Measurements from ENCODE around the gene GCSAM. TPM values are rescaled to one million over a fixed set of nuclear protein-coding genes. Genes with fewer than 3 reads are reported as not detected.

GCSAM gene, protein sequence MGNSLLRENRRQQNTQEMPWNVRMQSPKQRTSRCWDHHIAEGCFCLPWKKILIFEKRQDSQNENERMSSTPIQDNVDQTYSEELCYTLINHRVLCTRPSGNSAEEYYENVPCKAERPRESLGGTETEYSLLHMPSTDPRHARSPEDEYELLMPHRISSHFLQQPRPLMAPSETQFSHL
- polyA plus RNA-seq (2013, experiment 1 of 4), result not detected
- not detected for polyA plus RNA-seq (2013, experiment 2 of 4)
- polyA plus RNA-seq (2013, experiment 3 of 4), result not detected
- not detected for polyA plus RNA-seq (2013, experiment 4 of 4)

DNA sequence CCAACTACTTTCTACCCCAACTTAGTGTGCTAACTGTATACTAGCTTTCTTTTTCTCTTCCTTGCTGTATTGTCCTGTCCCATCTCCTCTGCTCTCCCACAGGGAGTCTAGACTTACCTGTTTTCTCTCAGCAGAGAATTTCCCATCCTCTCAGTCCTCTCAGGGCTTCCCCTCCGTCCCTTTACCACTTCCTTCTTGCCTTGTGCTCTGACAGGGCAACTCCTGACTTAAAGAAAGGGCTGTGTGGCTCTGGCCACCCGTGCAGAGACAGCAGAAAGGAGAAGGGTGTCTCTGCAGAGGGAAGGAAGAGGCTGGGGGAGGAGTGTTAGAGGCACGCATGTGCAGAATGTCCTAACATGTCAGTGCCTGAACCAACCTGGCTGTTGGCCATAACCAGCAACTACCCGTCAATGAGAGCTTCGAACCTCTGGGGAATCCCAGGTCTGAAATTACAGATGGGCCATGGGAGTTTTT lies at the start of gene GCSAM:
GCSAM (minus strand) TSS at position 274 of the 474 bp plus-strand sequence; CDS start at position 146, 128 bp downstream.
- H3K36me3 ChIP-seq (ENCODE audit: control insufficient read depth, insufficient read depth, low read length), result no peaks in the 10 kb centered on the region
- H3K27me3 ChIP-seq (ENCODE audit: control insufficient read depth, insufficient read depth, low read length, poor library complexity, severe bottlenecking), result no peaks in the 10 kb centered on the region
- H3K27ac ChIP-seq (ENCODE audit: insufficient read depth, low read depth, low read length, poor library complexity, severe bottlenecking), result no peak within 1 kb of the TSS
- H3K4me1 ChIP-seq (ENCODE audit: control insufficient read depth, insufficient read depth, low read length), result peaks cover 28% of the 10 kb centered on the region
- WGBS, 2 experiments, result 88 to 90% methylated on average over 5 of the region's 5 CpGs
- H3K4me3 ChIP-seq (ENCODE audit: insufficient read depth, low read depth, low read length), result no peak within 1 kb of the TSS
- H3K9me3 ChIP-seq (ENCODE audit: control insufficient read depth, low read length), result no peaks in the 10 kb centered on the region

DNA sequence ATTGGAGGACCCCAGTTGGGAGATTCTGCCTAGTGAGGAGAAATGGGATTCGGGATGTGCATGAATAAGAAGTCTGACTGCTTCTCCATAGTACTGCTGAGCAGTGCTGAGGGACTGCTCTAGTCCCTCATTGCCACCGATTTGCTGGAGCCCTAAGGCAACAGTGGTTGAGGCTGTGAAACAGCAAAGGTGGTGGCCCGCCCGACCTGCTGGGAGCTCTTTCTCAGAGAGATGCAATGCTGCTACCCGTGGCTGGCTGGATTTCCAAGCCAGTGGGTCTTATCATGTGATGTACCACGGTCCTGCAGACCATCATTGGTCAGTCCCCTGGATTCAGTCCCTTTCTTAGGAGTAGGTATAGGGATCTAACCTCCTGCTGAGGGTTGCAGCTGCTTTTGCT lies 42.6 kb upstream of the GCSAM start:
- Histone ChIP-seq H3K27ac (ENCODE audit: insufficient read depth, low read depth, low read length, poor library complexity, severe bottlenecking) (no peak overlapping the region), H3K36me3 (ENCODE audit: control insufficient read depth, insufficient read depth, low read length) (no peaks in the 10 kb centered on the region), H3K27me3 (ENCODE audit: control insufficient read depth, insufficient read depth, low read length, poor library complexity, severe bottlenecking) (no peaks in the 10 kb centered on the region), H3K4me3 (ENCODE audit: insufficient read depth, low read depth, low read length) (no peak overlapping the region), H3K4me1 (ENCODE audit: control insufficient read depth, insufficient read depth, low read length) (no peaks in the 10 kb centered on the region), H3K9me3 (ENCODE audit: control insufficient read depth, low read length) (no peaks in the 10 kb centered on the region)
- 92 to 93% methylated on average over 6 of the region's 6 CpGs for WGBS, 2 experiments

DNA sequence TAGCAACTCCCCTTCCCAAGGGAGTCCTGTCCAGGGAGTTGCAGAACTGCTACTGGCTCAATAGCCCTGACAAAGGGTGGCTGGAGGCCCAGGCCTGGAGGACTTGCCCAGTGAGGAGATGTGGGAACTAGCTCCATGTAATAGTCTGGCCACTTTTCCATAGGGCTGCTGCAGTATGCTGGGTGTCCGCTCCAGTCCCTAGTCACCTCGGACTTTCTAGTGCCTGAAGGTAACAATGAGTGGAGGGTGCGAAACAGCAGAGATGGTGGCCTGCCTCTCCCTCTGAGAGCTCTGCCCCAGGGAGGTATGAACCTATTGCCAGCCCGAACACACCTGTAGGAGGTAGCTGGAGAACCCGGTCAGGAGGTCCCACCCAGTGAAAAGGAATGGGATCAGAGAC lies 42.0 kb upstream of the GCSAM start:
- Histone ChIP-seq H3K4me3 (ENCODE audit: insufficient read depth, low read depth, low read length) (no peak overlapping the region), H3K27ac (ENCODE audit: insufficient read depth, low read depth, low read length, poor library complexity, severe bottlenecking) (no peak overlapping the region), H3K4me1 (ENCODE audit: control insufficient read depth, insufficient read depth, low read length) (no peaks in the 10 kb centered on the region), H3K27me3 (ENCODE audit: control insufficient read depth, insufficient read depth, low read length, poor library complexity, severe bottlenecking) (no peaks in the 10 kb centered on the region), H3K36me3 (ENCODE audit: control insufficient read depth, insufficient read depth, low read length) (no peaks in the 10 kb centered on the region), H3K9me3 (ENCODE audit: control insufficient read depth, low read length) (no peaks in the 10 kb centered on the region)
- 93 to 95% methylated on average over 5 of the region's 5 CpGs for WGBS, 2 experiments

DNA sequence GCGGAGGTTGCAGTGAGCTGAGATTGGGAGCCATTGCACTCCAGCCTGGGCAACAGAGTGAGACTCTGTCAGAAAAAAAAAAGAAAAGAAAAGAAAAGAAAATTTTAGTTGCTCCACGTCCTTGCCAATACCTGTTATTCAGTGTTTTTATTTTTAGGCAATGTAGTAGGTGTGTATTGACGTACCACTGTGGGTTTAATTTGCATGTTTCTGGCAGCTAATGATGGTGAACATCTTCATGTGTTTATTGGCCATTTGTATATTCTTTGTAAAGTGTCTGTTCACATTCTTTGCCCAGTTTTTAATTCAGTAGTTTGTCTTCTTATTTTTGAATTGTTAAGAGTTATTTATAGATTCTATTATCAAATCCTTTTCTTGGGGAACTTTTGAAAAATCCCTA lies 38.1 kb upstream of the GCSAM start:
- 96% methylated on average over 3 of the region's 3 CpGs for WGBS, 2 experiments
- no peak overlapping the region for H3K4me3 ChIP-seq (ENCODE audit: insufficient read depth, low read depth, low read length)
- no peaks in the 10 kb centered on the region for H3K9me3 ChIP-seq (ENCODE audit: control insufficient read depth, low read length)
- H3K4me1 ChIP-seq (ENCODE audit: control insufficient read depth, insufficient read depth, low read length), result no peaks in the 10 kb centered on the region
- no peak overlapping the region for H3K27ac ChIP-seq (ENCODE audit: insufficient read depth, low read depth, low read length, poor library complexity, severe bottlenecking)
- no peaks in the 10 kb centered on the region for H3K27me3 ChIP-seq (ENCODE audit: control insufficient read depth, insufficient read depth, low read length, poor library complexity, severe bottlenecking)
- H3K36me3 ChIP-seq (ENCODE audit: control insufficient read depth, insufficient read depth, low read length), result no peaks in the 10 kb centered on the region

DNA sequence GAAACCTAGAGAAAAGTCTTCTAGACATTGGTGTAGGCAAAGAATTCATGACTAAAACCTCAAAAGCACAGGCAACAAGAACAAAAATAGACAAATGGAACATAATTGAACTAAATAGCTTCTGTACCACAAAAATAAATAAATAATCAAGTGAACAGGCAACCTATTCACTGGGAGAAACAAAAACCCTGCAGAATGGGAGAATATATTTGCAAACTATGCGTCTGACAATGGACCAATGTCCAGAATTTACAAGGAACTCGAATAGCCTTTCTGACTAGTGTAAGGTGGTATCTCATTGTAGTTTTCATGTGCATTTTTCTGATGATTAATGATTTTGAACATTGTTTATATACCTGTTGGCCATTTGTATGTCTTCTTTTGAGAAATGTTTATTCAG lies 37.0 kb upstream of the GCSAM start:
- Histone ChIP-seq H3K27ac (ENCODE audit: insufficient read depth, low read depth, low read length, poor library complexity, severe bottlenecking) (no peak overlapping the region), H3K27me3 (ENCODE audit: control insufficient read depth, insufficient read depth, low read length, poor library complexity, severe bottlenecking) (no peaks in the 10 kb centered on the region), H3K4me1 (ENCODE audit: control insufficient read depth, insufficient read depth, low read length) (no peaks in the 10 kb centered on the region), H3K9me3 (ENCODE audit: control insufficient read depth, low read length) (no peaks in the 10 kb centered on the region), H3K36me3 (ENCODE audit: control insufficient read depth, insufficient read depth, low read length) (no peaks in the 10 kb centered on the region), H3K4me3 (ENCODE audit: insufficient read depth, low read depth, low read length) (no peak overlapping the region)
- WGBS, 2 experiments, result 93 to 94% methylated on average over 2 of the region's 2 CpGs

DNA sequence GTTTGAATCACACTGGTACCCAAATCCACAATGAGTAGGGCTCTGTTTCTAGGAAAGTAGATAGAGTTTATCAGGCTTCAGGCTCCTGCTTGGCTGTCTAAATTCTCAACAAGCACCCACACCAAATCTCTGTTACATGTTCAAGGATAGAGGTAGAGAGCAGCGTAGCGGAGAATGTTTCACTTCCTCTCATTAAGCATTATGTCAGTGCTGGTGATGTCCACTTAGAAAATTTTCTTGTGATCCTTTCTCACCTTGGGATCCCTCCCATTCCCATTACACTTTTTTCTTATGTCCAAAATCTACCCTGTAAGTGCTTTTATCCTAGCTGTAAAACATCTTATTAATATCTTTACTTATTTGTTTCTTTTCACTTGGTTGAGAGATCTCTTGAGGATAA lies 34.7 kb upstream of the GCSAM start:
- no peak overlapping the region for H3K4me3 ChIP-seq (ENCODE audit: insufficient read depth, low read depth, low read length)
- no peaks in the 10 kb centered on the region for H3K9me3 ChIP-seq (ENCODE audit: control insufficient read depth, low read length)
- no peaks in the 10 kb centered on the region for H3K36me3 ChIP-seq (ENCODE audit: control insufficient read depth, insufficient read depth, low read length)
- no peak overlapping the region for H3K27ac ChIP-seq (ENCODE audit: insufficient read depth, low read depth, low read length, poor library complexity, severe bottlenecking)
- no peaks in the 10 kb centered on the region for H3K4me1 ChIP-seq (ENCODE audit: control insufficient read depth, insufficient read depth, low read length)
- 88 to 98% methylated on average over 2 of the region's 2 CpGs for WGBS, 2 experiments
- H3K27me3 ChIP-seq (ENCODE audit: control insufficient read depth, insufficient read depth, low read length, poor library complexity, severe bottlenecking), result no peaks in the 10 kb centered on the region

DNA sequence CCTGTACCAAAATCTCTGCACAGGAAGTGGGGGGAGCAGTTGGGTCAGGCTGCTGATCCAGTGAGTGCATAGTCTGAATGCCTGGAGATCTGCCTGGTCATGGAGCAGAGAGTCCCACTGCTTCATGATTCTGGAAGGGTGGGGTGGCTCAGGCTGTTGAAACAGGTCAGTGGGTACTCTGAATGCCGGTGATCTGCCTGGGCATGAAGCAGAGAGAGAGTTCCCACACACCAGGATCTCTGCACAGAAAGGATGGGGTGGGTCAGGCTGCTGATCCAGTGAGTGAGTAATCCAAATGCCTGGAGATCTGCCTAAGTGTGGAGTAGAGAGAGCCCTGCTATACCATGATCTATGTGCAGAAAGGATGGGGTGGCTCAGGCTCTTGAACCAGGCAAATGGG lies 16.1 kb upstream of the GCSAM start:
- Histone ChIP-seq H3K36me3 (ENCODE audit: control insufficient read depth, insufficient read depth, low read length) (no peaks in the 10 kb centered on the region), H3K9me3 (ENCODE audit: control insufficient read depth, low read length) (no peaks in the 10 kb centered on the region), H3K27ac (ENCODE audit: insufficient read depth, low read depth, low read length, poor library complexity, severe bottlenecking) (no peak overlapping the region), H3K27me3 (ENCODE audit: control insufficient read depth, insufficient read depth, low read length, poor library complexity, severe bottlenecking) (no peaks in the 10 kb centered on the region), H3K4me1 (ENCODE audit: control insufficient read depth, insufficient read depth, low read length) (no peaks in the 10 kb centered on the region), H3K4me3 (ENCODE audit: insufficient read depth, low read depth, low read length) (no peak overlapping the region)
- WGBS, 2 experiments, result 98 to 100% methylated on average over 1 of the region's 1 CpG

DNA sequence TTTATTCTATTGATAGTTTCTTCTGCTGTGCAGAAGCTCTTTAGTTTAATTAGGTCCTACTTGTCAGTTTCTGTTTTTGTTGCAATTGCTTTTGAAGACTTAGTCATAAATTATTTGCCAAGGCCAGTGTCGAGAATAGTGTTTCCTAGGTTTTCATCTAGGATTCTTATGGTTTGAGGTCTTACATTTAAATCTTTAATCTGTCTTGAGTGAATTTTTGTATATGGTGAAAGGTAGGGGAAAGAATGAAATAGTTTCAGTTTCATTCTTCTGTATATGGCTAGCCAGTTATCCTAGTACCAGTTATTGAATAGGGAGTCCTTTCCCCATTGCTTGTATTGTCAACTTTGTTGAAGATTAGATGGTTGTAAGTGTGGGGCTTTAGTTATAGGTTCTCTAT lies 10.6 kb upstream of the GCSAM start:
- Histone ChIP-seq H3K9me3 (ENCODE audit: control insufficient read depth, low read length) (no peaks in the 10 kb centered on the region), H3K27me3 (ENCODE audit: control insufficient read depth, insufficient read depth, low read length, poor library complexity, severe bottlenecking) (no peaks in the 10 kb centered on the region), H3K4me1 (ENCODE audit: control insufficient read depth, insufficient read depth, low read length) (peaks cover 4% of the 10 kb centered on the region), H3K27ac (ENCODE audit: insufficient read depth, low read depth, low read length, poor library complexity, severe bottlenecking) (no peak overlapping the region), H3K36me3 (ENCODE audit: control insufficient read depth, insufficient read depth, low read length) (no peaks in the 10 kb centered on the region), H3K4me3 (ENCODE audit: insufficient read depth, low read depth, low read length) (no peak overlapping the region)
- WGBS, 2 experiments, result 93 to 100% methylated on average over 1 of the region's 1 CpG

DNA sequence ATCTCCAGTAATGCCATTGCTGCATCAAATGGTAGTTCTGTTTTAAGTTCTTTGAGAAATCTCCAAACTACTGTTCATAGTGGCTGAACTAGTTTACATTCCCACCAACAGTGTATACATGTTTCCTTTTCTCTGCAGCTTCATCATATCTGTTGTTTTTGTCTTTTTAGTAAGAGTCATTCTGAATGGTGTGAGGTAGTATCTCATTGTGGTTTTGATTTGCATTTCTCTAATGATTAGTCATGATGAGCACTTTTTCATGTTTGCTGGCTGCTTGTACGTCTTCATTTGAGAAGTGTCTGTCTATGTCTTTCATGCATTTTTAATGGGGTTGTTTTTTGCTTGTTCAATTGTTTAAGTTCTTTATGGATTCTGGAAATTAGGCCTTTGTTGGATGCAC lies 10.2 kb upstream of the GCSAM start:
- WGBS, 2 experiments, result 87 to 89% methylated on average over 1 of the region's 1 CpG
- Histone ChIP-seq H3K27ac (ENCODE audit: insufficient read depth, low read depth, low read length, poor library complexity, severe bottlenecking) (no peak overlapping the region), H3K36me3 (ENCODE audit: control insufficient read depth, insufficient read depth, low read length) (no peaks in the 10 kb centered on the region)

DNA sequence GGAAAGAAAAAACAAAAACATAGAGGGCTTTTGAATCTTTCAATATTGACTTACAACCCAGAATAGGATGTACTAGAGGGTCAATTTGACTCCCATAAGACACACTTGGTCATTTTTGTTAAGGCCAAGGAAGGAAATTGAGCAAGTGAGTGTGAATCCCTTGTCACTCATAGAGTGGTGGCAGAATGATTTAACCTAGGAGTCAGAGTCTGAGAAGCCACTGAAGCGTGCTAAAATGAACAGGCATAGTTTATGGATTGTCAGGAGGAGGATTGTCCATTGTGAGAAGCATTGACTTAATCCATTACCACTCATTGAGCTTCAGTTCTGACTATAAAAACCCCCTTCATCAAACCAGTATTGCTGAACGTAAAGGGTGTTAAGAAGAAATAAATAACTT lies 8.2 kb upstream of the GCSAM start:
- Histone ChIP-seq H3K27ac (ENCODE audit: insufficient read depth, low read depth, low read length, poor library complexity, severe bottlenecking) (no peak overlapping the region), H3K4me1 (ENCODE audit: control insufficient read depth, insufficient read depth, low read length) (peaks cover 25% of the 10 kb centered on the region), H3K4me3 (ENCODE audit: insufficient read depth, low read depth, low read length) (no peak overlapping the region), H3K27me3 (ENCODE audit: control insufficient read depth, insufficient read depth, low read length, poor library complexity, severe bottlenecking) (no peaks in the 10 kb centered on the region), H3K36me3 (ENCODE audit: control insufficient read depth, insufficient read depth, low read length) (no peaks in the 10 kb centered on the region), H3K9me3 (ENCODE audit: control insufficient read depth, low read length) (no peaks in the 10 kb centered on the region)
- 86 to 100% methylated on average over 1 of the region's 2 CpGs for WGBS, 2 experiments

More for the DNA sequence above, 10.2 kb upstream of the GCSAM start:
- Histone ChIP-seq H3K4me1 (ENCODE audit: control insufficient read depth, insufficient read depth, low read length) (peaks cover 8% of the 10 kb centered on the region), H3K9me3 (ENCODE audit: control insufficient read depth, low read length) (no peaks in the 10 kb centered on the region), H3K4me3 (ENCODE audit: insufficient read depth, low read depth, low read length) (no peak overlapping the region), H3K27me3 (ENCODE audit: control insufficient read depth, insufficient read depth, low read length, poor library complexity, severe bottlenecking) (no peaks in the 10 kb centered on the region)

Measured in ectodermal cell (in vitro differentiated cells).